DMS153 treated with DMSO at 0.1 percent for 48 hours (cell line): ENCODE data around the gene IGFBPL1.

ENCODE experiments used
- DNase-seq: peaks from one replicate; lab custom pipeline; 2025; ENCODE audit not compliant: unreplicated experiment; lab: John Stamatoyannopoulos, UW

Gene IGFBPL1

GRCh38 chr9:38432922-38433510 is 8.8 kb upstream of the IGFBPL1 start:
- DNase-seq: peak; percentile 11

DNA sequence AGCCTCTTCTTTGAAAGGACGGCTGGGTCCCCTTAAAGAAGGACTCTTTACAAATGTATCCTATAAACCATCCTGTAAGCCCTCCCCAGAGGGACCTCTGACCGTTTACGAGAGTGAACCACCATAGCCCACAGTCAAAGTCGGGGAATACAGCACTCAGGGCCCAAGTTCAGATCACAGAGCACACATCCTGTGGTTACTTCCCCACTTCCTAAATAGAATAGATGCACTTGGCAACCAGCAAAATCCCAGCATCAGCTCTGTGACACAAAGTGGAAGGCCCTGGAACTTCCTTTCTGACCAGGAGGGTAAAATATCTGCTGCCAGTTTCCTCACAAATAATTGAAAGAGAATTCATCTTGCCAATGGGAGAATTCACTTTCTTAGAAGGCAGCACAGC is 6.9 kb upstream of the IGFBPL1 start:
- no peak for DNase-seq

- no peak for DNase-seq
These were observed 3.8 kb upstream of the IGFBPL1 start for GRCh38 chr9:38428062-38428461.

DNA sequence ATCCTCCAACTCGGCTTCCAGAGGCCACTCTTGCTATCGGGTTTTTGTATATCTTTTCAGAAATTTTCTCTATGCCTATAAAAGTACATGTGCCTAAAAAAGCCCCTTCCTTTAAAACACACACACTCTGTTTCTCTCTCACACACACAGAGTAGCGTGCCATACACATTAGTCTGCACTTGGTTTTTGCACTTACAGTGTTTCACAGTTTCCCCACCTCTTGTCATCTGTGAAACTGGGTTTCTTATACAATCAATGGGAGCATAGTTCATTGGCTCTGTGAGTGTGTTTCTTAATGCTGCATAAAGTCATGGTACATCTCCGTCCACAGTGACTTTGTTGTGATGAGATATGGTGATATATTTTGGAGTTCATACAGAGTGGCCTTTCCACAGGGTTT is 664 bp upstream of the IGFBPL1 start:
- no peak for DNase-seq

DNA sequence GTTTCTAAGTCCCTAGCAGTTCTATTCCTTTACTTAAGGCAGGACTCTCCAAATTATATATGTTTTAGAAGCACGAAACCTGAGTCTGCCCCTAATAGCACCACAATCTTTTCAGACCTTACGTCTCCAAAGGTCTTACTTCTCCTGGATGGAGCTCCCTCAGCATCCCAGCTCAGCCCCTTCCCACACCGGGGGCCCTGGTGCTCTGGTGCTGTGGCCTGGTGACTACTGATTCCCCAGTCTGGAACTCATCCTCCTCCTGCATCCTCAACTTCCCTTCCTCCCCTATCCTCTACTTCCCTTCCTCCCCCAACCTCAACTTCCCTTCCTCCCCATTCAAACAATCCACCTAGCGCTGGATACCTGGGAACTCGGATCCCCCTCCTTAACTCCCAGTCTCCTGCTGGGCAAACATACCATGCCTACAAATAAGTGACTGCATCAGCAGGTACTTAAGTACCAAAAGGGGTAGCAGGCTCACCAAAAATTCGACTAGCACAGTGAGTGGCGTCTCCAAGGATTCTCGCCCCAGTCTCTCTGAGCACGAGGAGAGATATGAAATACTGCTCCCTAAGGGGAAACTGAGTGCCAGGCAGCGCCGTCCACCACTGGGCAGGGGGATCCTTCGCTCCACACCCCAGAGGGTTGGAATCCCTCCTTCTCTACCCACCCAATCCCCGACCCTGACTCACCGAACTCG is 831 bp downstream of the IGFBPL1 start:
- no peak for DNase-seq

GRCh38 chr9:38422555-38423260 is 1.5 kb downstream of the IGFBPL1 start:
- DNase-seq: no peak

GRCh38 chr9:38421498-38422211 is 2.6 kb downstream of the IGFBPL1 start:
- DNase-seq: no peak

- DNase-seq: no peak
These were observed 5.1 kb downstream of the IGFBPL1 start for GRCh38 chr9:38419181-38419580.

DNA sequence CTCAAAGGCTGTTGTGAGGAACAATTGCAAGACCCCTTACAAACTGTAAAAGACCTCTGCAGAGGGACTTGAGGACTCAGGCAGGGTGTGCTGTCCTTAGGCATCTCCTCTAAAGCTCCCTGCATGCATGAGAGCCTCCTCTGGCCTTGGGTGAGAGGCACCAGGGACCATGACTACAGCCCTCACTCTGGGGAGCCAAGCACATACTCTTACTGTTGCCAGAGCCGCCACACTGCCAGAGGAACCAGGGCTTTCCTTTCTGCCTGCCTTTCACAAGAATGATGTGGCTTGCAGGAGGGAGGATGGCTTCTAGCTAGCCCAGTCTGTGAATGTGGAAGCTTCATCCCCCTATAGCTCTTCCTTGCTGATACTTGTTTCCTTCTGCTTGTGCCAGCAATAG is 5.9 kb downstream of the IGFBPL1 start:
- DNase-seq: no peak

DNA sequence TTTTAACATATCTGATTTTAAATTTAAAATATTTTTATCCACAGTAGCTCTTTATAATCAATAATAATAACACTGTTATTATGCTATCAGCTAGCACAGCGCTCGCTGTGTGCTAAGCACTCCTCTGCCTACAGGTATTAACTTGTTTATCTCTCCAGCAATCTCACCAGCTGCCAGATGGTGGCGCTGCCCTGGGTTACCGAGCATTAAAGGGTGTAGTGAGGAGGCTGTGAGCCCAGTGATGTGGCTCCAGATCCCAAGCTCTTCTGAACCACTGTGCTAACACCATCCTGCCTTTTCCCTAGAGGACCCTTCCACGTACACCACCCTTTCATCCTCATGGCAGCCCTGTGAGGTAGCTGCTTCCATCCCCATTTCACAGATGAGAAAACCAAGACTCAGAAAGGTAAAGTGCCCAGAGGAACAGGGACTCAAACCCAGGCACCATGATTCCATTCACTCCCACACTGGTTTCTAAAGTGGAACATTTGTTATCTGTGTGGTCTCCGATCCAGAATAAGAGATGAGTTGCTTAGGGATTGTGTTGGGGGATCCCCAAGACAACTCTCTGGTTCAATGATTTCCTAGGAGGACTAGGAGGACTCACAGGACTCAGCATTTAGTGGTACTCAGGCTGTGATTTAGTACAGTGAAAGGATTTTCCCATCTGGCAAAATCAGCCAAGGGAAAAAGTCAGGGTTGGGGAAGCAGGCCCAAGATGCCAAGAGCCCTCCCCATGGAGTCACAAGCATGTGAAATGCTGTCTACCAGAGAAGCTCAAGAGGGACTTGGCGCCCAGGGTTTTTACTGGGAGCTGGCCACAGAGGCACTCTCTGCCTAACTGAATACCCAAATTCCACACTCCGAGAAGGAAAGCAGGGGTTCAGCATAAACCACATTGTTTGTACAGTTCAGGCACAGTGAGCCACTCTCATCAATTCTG is 7.0 kb downstream of the IGFBPL1 start:
- no peak for DNase-seq

DNA sequence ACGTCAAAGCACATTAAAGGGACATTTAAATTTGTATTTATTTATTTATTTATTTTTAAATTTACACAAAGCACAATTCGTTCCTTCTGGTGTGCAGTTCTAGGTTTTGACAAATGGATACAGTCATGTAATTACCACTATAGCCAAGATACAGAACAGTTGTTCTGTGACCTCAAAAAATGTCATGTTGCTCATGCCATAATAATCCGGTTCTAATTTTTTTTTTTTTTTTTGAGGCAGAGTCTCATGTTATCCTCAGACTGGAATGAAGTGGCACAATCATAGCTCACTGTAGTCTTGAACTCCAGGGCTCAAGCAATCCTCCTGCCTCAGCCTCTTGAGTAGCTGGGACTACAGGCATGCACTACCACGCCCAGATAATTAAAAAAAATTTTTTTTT is 7.8 kb downstream of the IGFBPL1 start:
- DNase-seq: no peak

DNA sequence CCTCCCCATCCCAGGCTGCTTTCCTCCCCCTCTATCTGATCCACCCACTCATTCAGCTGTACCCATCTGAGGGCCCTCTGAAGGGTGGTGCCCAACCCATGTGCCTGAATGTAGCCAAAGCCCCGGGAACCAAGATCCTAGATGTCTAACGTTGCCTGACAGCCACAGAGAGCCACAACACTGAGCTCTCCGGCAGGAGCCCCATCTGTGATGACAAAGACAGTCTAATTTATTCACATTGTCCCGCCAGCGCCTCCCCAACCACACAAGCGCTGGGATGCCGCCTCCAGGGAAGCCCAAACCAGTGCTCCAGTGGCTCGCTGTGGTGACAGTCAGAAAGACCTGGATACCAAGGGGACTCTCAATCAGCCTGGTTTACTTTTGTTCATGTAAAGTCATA is 8.4 kb downstream of the IGFBPL1 start:
- no peak for DNase-seq

DNA sequence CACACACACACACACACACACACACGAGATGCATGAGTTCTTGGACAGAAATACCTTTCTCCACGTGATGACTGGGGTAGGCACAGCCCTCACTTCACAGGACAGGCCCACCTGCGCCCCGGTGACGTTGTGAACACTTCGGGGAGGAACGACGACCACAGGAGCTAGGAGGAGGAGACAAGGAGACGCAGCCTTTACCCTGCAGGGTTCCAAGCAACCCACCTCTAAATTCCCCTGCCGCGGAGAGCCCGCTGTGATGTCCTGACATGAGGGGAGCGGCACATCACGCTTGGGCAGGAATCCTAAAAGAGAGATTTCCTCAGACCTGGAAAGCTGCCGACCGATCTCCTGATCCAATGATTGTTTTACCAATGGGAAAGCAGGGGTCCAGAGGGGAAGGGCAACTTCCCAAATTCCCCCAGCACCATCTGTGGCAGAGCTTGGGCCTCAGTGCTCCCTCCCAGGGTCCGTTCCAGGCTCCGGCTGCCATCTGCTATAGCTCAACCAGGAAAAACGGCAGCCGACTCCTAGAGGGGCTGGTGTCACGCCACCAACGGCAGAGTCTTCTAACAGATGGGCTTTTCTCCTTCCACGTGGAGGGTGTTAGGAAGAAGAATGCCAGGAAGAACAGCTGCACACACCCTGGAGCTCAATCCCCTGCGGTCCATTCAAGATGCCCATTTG is 10.1 kb downstream of the IGFBPL1 start:
- no peak for DNase-seq

DNA sequence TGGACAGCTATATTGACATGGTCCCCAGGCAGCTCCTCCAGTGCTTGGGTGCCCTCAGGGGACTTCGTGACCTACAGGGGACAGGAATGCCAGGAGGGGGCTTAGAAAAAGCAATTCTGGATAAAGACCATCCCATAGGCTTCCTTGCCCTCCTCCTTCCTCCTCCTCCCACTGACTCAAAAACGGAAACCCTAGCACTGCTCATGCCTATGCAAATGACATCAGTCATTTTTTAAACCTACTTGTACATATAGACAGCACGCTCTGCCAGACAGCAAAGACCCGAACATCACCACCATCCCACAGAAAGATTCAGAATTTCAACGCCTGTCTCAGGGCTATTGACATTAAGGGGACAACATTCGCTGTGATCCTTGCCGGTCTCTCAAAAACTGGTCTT is 11.0 kb downstream of the IGFBPL1 start:
- no peak for DNase-seq

DNA sequence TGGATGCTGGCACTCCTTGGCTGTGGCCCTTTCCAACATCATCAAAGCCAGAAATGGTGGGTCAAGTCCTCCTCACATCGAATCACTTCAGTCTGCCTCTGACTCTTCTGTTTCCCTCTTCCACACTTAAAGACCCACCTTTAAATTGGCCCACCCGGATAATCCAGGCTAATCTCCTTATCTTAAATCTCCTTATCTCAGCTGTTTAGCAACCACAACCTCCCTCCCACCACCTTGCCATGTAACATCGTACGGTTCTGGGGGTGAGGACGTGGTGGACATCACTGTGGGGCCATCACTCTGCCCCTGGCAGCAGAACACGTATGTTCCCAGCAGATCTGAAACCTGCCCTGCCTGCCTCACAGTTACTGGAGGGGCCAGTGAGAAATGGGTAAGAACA is 11.5 kb downstream of the IGFBPL1 start:
- DNase-seq: no peak

- DNase-seq: no peak
These were observed 15.5 kb downstream of the IGFBPL1 start for GRCh38 chr9:38408719-38409118.

DNA sequence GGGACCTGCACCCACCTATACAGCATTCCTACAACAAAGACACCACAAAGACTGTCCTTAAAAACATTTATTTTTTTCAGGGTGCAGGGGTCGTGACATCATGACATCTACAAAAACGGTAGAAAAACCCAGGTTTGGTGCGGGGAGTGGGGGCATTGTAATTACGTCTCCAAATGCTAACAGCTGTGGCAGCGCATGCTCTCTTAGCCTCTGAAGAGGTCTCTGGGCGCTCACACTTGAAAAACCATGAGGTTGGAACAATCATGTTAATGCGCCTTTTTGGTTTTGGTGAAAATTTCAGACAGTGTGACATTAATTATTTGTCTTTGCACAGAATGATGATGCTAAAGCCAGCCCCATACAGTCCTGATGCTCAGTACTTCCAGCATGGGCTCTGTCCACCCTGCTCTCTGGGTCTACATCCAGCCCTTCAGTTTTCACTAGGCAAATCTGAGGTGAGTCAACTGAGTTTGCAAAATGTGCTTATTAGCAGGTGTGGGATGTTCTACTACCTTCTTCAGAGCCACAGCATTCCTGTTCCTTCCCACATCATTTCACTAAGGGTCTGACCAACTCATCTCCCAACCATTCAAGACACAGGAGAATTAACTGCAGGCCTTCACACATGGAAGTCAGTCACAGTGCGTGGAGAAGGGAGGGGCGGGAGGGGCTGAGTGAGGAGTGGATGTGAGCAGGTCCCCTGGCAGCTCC is 17.6 kb downstream of the IGFBPL1 start:
- DNase-seq: no peak

GRCh38 chr9:38405785-38406184 is 18.5 kb downstream of the IGFBPL1 start:
- DNase-seq: no peak

DNA sequence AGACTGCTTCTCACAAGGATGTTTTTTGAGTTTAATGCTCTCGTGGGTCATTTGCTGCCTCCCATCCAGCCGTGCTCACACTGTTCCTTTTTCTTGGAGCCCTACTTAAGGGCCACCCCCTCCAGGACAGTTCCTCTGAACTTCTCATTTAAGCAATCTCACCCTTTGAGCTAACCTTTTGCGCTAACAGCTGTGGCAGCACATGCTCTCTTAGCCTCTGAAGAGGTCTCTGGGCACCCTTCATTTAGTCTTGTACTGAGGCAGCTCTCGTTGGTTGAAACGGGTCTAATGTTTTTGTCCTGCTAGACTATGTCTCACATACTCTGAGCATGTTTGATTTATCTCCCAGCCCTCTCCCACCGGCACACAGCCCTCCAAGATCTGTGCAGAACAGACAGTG is 19.9 kb downstream of the IGFBPL1 start:
- no peak for DNase-seq

DNA sequence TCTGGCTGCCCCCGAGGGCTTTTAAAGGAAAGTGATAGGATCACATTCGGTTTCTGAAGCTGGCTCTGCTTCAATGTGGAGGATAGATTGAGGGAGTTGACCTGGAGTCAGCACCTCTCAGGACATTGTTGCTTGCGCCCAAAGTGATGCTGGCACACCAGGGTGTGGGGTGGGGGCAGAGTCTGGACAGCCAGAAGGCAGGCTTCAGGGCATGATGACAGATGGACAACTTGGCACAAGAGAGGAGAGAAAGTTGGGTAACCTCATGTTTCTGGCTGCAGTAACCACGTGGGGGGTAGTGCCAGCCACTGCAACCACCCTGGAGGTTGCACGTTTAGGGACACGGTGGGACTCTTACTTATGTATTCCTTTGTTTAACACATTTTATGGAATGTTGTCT is 22.3 kb downstream of the IGFBPL1 start:
- no peak for DNase-seq
